Stimulated activated CD4-positive, alpha-beta T cell treated with anti-CD3 and anti-CD28 coated beads, Interleukin-4, amount 100 ng/mL, for 4 hours (primary cell): Measurements from ENCODE around the gene C1orf226.
"Not testable (repeated sequence)": the region's sequence is repeated elsewhere in the genome, so short reads cannot be mapped to it uniquely, and the experiment has no call there.

Source experiments
- DNase-seq, 2 experiments: peaks; one replicate each; pipeline ENCODE4 v3.0.0-alpha.2; 2020

C1orf226 gene

GRCh38 chr1:162416909-162417308 lies 35.4 kb downstream of the C1orf226 start:
- no peak for DNase-seq

- no peak for DNase-seq
Observed at GRCh38 chr1:162417650-162418049, 36.1 kb downstream of the C1orf226 start.

DNA sequence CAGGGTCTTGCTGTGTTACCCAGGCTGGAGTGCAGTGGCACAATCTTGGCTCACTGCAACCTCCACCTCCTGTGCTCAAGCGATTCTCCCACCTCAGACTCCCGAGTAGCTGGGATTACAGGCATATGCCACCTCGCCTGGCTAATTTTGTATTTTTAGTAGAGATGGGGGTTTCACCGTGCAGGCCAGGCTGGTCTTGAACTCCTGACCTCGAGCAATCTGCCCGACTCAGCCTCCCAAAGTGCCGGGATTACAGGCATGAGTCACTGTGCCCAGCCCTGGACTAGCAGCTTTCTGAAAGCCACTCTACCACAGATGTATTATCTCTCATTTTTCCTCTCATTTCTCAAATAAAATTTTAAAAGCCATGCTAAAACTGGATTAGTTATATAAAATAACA lies 37.1 kb downstream of the C1orf226 start:
- DNase-seq, result not testable (repeated sequence)

GRCh38 chr1:162419450-162419931 lies 38.0 kb downstream of the C1orf226 start:
- not testable (repeated sequence) for DNase-seq

DNA sequence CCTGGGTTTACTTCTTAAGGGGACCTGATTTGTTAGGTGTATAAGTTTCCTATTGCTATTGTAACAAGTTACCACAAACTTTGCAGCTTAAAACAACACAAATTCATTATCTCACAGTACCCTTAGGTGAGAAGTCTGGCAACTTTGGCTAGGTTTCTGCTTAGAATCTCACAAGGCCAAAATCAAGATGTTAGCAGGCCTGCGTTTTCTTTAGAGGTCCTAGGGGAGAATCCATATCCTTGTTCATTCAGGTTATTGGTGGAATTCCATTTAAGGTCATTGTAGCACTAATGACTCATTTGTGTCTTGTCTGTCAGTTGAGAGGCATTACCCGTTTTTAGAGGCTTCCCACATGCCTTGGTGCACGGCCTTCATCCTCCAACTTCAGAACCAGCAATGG lies 38.6 kb downstream of the C1orf226 start:
- DNase-seq, result no peak

DNA sequence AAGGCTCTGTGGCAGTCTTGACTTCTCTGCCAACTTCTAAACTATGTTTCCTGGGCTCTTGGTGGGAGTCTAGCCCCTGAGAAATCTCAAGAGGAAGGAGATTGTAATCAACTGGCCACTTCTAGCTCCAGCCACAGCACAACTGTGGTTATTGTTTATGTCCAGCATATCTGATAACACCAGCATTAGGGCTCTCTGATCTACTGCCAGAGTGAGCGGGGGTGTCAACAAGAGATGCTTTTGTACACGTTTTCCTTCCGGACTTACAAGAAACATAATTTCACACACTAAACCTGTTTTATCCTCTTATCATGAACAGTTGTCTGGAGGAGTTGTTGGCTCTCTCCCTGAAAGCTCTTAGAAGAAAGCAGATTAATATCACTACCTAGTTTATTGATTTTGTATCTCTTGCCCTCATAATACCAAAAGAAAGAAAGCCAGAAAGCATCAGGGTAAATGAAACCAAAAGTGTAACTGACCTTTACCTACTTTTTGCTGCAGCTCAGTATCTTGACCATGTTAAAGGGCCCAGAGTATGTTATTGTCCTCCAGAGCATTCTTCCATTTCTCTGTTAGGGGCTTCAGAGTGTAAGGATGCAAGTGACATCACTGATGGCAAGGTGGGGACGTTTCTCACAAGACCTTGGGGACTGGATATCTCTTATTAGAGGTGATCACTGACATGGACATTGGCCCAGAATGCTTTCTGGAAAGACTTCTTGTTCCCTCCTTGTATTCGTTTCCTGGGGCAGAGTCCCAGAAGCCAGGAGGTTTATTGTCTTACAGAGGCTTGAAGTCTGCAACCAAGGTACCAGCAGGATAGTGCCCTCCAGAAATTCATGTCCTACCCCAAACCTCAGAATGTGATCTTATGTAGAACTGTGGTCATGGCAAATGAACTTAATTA lies 40.0 kb downstream of the C1orf226 start:
- DNase-seq, result no peak

- DNase-seq, result no peak
Observed at GRCh38 chr1:162422662-162423375, 41.3 kb downstream of the C1orf226 start.

DNA sequence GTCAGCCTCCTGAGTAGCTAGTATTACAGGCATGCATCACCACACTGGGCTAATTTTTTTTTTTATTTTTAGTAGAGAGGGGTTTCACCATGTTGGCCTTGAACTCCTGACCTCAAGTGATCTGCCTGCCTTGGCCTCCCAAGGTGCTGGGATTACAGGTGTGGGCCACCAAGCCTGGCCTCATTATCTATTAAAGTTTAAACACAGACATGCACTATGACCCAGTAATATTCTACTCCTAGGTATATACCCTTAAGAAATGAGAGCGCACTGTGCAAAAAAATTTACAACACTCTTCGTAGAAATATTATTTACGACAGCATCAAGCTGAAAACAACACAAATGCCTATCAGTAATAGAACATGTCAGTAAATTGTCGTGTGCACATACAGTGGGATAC lies 49.1 kb downstream of the C1orf226 start:
- no peak for DNase-seq

DNA sequence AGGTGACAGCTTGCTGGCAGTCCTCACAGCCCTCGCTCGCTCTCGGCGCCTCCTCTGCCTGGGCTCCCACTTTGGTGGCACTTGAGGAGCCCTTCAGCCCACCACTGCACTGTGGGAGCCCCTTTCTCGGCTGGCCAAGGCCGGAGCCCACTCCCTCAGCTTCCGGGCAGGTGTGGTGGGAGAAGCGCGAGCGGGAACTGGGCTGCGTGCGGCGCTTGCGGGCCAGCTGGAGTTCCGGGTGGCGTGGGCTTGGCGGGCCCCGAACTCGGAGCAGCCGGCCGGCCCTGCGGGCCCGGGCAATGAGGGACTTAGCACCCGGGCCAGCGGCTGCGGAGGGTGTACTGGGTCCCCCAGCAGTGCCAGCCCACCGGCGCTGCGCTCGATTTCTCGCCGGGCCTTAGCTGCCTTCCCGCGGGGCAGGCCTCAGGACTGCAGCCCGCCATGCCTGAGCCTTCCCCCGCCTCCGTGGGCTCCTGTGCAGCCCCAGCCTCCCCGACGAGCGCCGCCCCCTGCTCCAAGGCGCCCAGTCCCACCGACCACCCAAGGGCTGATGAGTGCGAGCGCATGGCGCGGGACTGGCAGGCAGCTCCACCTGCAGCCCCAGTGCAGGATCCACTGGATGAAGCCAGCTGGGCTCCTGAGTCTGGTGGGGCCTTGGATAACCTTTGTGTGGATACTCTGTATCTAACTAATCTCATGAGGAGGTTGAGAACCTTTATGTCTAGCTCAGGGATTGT lies 51.6 kb downstream of the C1orf226 start:
- DNase-seq, result not testable (repeated sequence)
